ENCODE measurements around the gene KCNK4.

The KCNK4 gene

DNA sequence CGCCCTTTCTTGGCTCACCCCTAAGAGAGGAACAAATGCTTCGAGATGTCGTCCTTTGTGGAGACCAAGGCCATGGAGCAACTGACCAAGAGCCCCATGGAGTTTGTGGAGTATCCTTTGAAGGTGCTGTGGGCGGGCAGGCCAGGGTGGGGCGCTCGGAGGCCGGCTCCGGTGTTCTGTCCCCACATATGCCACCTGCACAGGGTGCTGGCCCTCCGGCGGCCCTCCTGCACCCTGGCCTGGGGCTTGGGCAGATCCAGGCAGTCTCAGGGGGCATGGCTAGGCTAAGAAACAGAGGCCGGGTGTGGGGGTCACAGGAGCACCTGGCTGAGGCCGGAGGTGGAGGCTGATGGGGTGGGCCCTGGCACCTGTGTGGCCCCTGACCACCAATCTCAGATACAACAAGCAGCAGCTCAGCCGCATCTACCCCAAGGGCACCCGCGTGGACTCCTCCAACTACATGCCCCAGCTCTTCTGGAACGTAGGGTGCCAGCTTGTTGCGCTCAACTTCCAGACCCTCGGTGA, 29.5 kb upstream of the KCNK4 start:
- TF ChIP-seq CEBPB (IDR thresholded peaks at IDR 0.05) (no peak), TCF12 (IDR thresholded peaks at IDR 0.05; ENCODE audit: low read depth) (no peak), USF1 (IDR thresholded peaks at IDR 0.05) (no peak), FOXM1 (IDR thresholded peaks at IDR 0.05; ENCODE audit: borderline replicate concordance, low read depth) (no peak), RAD21 (IDR thresholded peaks at IDR 0.05; ENCODE audit: low read depth) (no peak), EGR1 (IDR thresholded peaks at IDR 0.05) (no peak), YY1 (IDR thresholded peaks at IDR 0.05; ENCODE audit: low read depth) (no peak), ZBTB7A (IDR thresholded peaks at IDR 0.05; ENCODE audit: low read depth) (no peak), CREB1 (IDR thresholded peaks at IDR 0.05; ENCODE audit: low read depth) (no peak), REST (IDR thresholded peaks at IDR 0.05; ENCODE audit: low read depth) (no peak), NFIC (IDR thresholded peaks at IDR 0.05) (no peak), EP300 (IDR thresholded peaks at IDR 0.05; ENCODE audit: borderline replicate concordance) (no peak), TEAD4 (IDR thresholded peaks at IDR 0.05) (no peak), TAF1 (IDR thresholded peaks at IDR 0.05; ENCODE audit: low read depth) (no peak)

- no peak for TF ChIP-seq CEBPB (IDR thresholded peaks at IDR 0.05)
- TF ChIP-seq YY1 (IDR thresholded peaks at IDR 0.05; ENCODE audit: low read depth), result no peak
- TF ChIP-seq MAX (IDR thresholded peaks at IDR 0.05), result no peak
- TF ChIP-seq TEAD4 (IDR thresholded peaks at IDR 0.05), result no peak
- no peak for TF ChIP-seq ZBTB7A (IDR thresholded peaks at IDR 0.05; ENCODE audit: low read depth)
- no peak for TF ChIP-seq NFIC (IDR thresholded peaks at IDR 0.05)
- TF ChIP-seq EGR1 (IDR thresholded peaks at IDR 0.05), result no peak
- no peak for TF ChIP-seq FOXM1 (IDR thresholded peaks at IDR 0.05; ENCODE audit: borderline replicate concordance, low read depth)
- TF ChIP-seq REST (IDR thresholded peaks at IDR 0.05; ENCODE audit: low read depth), result no peak
- no peak for TF ChIP-seq USF1 (IDR thresholded peaks at IDR 0.05)
Measured at GRCh38 chr11:64262271-64263002, 28.7 kb upstream of the KCNK4 start.

DNA sequence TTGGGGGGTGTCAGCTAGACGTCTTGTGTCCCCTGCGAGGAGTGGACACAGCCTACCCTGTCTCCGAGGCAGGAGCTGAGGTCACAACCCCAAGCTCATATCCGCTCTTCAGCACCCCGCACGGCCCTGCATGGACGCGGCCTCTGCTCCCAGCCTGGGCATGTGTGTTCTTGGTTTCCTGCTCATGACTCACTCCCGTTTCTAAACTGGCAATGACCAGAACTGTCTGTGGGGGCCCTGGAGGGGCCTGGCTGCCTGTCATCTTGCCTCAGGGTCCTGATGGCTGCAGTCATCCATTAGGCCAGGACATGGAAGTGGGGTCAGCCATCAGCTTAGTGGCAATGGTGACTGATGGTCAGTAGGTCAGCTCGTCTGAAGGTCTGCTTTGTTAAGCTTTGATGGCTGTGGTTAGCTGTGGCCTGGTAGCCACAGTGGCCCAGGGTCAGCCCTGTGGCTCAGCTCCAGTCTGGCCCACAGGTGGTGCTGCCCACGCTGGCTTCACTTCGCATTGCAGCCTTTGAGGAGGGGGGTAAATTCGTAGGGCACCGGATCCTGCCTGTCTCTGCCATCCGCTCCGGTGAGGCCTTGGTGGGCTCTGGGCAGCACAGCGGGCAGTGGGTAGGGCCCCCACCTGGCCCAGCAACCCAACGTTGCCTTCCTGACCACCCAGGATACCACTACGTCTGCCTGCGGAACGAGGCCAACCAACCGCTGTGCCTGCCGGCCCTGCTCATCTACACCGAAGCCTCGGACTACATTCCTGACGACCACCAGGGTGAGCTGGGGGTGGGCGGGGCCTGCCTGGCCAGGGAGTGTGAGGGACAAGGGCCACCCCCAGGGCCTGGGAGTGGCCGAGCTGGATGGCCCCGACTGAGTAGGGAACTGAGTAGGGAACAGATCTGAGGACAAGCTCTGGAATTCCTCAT, 27.8 kb upstream of the KCNK4 start:
- TF ChIP-seq YY1 (IDR thresholded peaks at IDR 0.05; ENCODE audit: low read depth), result no peak
- no peak for TF ChIP-seq MAX (IDR thresholded peaks at IDR 0.05)
- no peak for TF ChIP-seq REST (IDR thresholded peaks at IDR 0.05; ENCODE audit: low read depth)
- TF ChIP-seq TAF1 (IDR thresholded peaks at IDR 0.05; ENCODE audit: low read depth), result no peak
- TF ChIP-seq ZBTB7A (IDR thresholded peaks at IDR 0.05; ENCODE audit: low read depth), result no peak

DNA sequence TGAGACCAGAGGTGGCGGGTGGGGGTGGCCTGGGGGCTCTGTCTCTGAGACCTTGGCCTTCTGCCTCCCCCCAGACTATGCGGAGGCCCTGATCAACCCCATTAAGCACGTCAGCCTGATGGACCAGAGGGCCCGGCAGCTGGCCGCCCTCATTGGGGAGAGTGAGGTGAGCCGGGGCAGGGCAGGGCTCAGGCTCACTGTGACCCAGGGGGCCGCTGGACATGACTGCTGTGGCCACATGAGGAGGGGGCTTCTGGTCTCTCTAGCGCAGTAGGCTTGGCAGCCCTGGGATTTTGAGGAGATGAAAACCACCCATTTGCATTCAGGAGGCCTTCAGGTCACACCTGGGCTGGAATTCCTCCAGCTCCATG, 27.2 kb upstream of the KCNK4 start:
- TF ChIP-seq RAD21 (IDR thresholded peaks at IDR 0.05; ENCODE audit: low read depth) (no peak), FOXM1 (IDR thresholded peaks at IDR 0.05; ENCODE audit: borderline replicate concordance, low read depth) (no peak), ZBTB7A (IDR thresholded peaks at IDR 0.05; ENCODE audit: low read depth) (no peak), EGR1 (IDR thresholded peaks at IDR 0.05) (no peak), CEBPB (IDR thresholded peaks at IDR 0.05) (no peak), CREB1 (IDR thresholded peaks at IDR 0.05; ENCODE audit: low read depth) (no peak), MAX (IDR thresholded peaks at IDR 0.05) (no peak), EP300 (IDR thresholded peaks at IDR 0.05; ENCODE audit: borderline replicate concordance) (no peak), NFIC (IDR thresholded peaks at IDR 0.05) (no peak), TAF1 (IDR thresholded peaks at IDR 0.05; ENCODE audit: low read depth) (no peak), TEAD4 (IDR thresholded peaks at IDR 0.05) (no peak)

Measured in Ishikawa (cell line).